GM19035 (cell line): Measurements from ENCODE around the gene CDKL5.
"Not testable (repeated sequence)": the region's sequence is repeated elsewhere in the genome, so short reads cannot be mapped to it uniquely, and the experiment has no call there.

Source experiments
- ATAC-seq: cut with Tn5 transposase; IDR thresholded peaks from one replicate; pipeline ENCODE4 v1.9.1; 2021; ENCODE audit not compliant: unreplicated experiment

CDKL5 gene

GRCh38 chrX:18425199-18426003 is at the start of gene CDKL5:
TSS of gene CDKL5 (plus strand) at chrX:18425608. CDS start at chrX:18507097, 81,489 bp downstream.
- ATAC-seq: peak; percentile 94

DNA sequence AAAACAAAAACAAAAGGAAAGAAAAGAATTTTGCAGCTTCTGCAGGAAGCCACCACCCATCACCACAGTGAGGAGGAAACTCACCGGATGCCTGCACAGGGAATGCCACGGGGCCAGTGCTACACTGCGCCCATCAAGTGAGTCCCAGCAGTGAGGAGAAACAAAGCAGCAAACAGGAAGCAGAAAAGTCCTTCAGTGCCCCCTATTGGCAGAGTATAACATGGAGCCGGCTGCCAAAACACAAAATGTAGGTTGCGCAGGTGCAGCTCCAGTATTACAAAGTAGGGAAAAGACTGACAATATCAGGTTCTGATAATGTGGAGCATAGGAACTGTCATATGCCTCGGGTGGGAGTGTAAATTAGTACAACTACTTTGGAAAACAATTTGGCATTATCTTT is 47.6 kb upstream of the CDKL5 start:
- ATAC-seq: no peak

- no peak for ATAC-seq
These were observed 35.4 kb upstream of the CDKL5 start for GRCh38 chrX:18389966-18390365.

GRCh38 chrX:18390941-18391538 is 34.4 kb upstream of the CDKL5 start:
- ATAC-seq: no peak

DNA sequence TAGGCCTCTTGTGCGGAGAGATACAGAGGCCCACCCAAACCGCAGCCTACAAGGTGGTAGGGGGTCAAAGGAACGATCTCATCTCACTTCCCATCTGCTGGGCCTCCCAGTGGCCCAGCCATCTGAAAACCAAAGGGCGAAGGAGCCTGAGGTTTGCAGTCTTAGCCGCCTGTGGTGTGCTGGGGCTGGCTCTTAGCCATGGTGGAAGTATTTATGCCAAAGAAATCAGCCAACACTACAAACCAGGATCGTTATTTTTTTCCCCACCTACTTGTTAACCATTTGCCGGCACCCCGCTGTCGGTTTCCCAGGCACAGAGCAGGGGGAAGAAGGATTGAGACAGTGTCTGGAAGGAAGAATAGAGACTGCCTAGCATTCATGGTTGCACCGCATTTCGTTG is 30.9 kb upstream of the CDKL5 start:
- ATAC-seq: no peak

DNA sequence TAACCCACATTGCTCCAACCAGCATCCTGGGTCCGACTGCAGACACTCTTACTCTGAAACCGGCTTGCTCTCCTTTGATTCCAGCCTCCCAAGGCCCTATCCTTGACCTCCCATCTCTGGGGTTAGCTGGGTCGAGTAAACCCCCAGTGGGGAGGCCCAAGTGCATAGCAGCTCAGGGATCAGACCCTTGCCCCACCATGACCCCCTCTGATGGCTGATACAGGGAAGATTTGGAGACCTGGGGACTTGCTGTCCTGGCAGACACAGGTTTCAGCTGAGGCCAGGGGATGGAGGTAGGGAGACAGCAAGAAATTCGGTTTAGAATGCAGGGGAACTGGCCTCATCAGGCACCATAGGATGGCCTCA is 23.6 kb upstream of the CDKL5 start:
- ATAC-seq: no peak

GRCh38 chrX:18406531-18407266 is 18.7 kb upstream of the CDKL5 start:
- no peak for ATAC-seq

DNA sequence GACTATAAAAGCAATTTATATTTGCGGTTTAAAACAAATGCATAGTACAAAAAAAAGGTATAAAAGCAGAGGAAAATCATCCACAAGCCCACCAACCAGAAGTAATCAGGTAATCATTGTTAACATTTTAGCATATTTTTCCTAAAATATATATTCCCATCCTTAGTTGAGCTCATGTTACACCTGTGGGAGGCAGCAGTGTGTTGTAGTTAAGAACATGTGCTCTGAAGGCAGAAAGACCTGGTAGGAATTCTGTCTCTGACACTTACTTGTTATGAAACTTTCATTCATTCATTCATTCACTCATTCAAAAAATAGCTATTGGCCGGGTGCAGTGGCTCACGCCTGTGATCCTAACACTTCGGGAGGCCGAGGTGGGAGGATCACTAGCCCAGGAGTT is 15.4 kb upstream of the CDKL5 start:
- no peak for ATAC-seq

- no peak for ATAC-seq
These were observed 10.0 kb upstream of the CDKL5 start for GRCh38 chrX:18415386-18415785.

DNA sequence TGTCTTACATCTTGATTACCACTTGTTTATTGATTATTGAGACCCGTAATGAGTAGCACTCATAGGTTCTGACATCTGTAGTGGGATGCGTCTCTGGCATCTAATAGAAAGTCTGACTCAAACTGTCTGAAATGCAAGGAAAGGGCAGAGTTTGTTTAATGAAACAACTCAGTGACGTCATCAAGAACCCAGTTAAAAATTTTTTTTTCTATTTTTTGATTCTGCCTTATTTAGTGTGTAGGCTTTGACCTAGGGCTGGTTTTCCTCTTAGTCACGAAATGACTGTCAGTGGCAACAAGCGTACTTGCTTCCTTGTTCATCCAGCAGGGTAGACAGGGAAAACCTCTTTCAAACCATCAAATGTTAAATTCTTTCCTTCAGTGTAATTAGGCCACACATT is 3.1 kb upstream of the CDKL5 start:
- no peak for ATAC-seq

- ATAC-seq: no peak
These were observed 2.5 kb upstream of the CDKL5 start for GRCh38 chrX:18422886-18423285.

DNA sequence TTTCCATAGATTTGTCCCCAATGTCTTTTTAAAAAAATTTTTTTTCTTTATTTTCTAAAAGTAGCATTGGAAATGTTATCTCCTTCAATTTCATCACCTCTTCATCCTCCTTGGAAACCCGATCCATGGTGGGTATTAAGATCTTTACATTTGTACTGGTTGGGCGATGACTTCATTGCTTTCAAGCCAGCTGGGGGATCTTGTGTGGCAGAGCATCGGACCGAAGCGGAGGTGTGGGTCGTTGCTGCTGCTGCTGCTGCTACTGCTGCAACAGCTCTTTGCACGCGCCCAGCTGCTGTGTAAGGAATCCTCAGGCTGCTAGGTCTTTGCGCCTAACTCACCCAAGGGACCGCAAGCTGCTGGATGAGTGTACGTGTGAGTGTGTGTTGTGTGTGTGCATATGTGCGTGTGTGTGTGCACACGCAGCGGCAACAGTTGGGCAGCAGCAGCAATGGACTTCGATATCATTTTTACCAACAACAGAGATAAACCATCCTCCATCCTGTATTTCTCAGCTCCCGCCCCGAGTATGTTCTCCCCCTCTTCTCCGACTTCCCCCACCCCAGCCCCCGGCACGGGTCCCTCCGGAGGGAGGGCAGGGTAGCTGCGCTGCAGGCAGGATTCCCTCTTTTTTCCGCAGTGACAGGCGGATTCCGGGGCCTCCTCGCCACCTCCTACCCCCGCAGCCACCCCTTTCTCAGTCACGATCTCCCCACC is 768 bp upstream of the CDKL5 start:
- ATAC-seq: peak; percentile 29

DNA sequence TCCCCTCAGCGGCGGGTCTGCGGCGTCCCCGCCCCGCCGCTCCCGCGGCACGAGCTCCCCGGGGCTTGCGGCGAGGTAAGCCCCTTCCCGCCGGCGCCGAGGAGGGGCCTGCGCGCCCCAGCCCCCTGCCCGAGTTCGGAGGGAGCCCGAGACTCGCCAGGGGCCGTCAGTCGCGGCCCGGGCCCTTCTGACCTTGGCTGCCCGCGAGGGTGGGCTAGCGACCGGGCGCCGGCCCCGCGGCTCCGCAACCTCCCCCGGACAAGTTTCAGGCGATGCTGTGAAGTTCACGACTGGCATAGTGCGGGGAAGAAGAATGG is 554 bp downstream of the CDKL5 start:
- peak; percentile 8 for ATAC-seq

DNA sequence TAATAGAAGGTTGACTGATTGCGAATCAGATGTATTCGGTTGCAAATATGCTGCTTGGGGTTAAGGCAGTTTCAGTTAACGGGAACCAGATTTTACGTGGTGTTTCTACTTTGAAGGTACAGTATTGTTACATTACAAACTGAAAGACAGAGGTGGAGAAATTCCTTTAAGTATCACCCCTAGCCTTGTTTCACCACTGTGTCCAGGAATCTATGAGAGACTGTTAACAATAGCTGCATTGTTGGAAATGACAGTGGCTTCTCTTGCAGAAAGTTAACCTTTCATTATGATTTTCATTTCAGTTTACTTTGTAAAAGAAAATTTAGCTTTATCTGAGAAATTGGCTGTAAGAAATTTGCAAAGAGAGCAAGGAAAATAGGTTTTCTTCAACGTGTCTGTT is 2.6 kb downstream of the CDKL5 start:
- no peak for ATAC-seq

- not testable (repeated sequence) for ATAC-seq
These were observed 7.9 kb downstream of the CDKL5 start for GRCh38 chrX:18433288-18433687.

DNA sequence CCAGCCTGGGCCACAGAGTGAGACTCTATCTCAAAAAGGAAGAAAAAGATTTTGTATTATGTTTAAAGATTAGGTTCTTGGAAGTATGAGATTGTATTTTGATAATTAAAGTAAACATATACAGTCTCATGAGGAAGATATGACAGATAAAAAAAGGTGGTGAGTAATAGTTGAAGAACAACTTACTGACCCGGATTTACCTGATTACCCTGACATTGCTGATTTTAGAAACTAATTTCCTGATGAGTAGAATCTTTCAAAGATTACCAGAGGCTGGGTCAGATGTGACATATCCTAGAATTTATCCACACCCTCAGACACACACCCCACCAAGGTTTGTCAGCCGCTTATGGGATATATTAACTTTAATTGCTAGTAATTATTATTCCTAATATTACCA is 9.5 kb downstream of the CDKL5 start:
- no peak for ATAC-seq

DNA sequence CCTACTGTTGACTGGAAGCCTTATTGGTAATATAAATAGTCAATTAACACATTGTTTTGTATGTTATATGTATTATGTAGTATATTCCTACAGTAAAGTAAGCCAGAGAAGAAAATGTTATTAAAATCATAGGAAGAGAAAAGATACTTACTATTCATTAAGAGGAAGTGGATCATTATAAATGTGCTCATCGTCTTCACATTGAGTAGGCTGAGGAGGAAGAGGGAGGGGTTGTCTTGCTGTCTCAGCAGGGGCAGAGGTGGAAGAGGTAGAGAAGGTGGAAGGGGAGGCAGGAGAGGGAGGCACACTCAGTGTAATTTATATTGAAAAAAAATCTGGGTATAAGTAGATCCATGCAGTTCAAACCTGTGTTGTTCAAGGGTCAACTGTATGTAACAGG is 10.6 kb downstream of the CDKL5 start:
- no peak for ATAC-seq

DNA sequence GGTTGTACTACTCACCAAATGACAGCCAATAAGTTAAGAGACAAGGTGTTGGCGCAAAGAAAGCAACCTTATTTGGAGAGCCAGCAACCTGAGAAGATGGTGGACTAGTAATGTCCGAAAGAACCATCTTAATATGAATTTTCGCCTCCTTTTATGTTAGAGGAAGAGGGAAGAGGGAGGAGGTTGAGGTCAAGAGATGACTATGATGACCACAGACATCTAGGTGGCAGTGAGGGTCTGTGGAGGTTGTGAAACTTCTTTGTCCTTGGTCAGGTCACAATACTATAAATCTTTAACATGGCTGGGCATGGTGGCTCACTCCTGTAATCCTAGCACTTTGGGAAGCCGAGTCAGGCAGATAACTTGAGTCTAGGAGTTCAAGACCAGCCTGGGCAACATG is 15.4 kb downstream of the CDKL5 start:
- no peak for ATAC-seq

DNA sequence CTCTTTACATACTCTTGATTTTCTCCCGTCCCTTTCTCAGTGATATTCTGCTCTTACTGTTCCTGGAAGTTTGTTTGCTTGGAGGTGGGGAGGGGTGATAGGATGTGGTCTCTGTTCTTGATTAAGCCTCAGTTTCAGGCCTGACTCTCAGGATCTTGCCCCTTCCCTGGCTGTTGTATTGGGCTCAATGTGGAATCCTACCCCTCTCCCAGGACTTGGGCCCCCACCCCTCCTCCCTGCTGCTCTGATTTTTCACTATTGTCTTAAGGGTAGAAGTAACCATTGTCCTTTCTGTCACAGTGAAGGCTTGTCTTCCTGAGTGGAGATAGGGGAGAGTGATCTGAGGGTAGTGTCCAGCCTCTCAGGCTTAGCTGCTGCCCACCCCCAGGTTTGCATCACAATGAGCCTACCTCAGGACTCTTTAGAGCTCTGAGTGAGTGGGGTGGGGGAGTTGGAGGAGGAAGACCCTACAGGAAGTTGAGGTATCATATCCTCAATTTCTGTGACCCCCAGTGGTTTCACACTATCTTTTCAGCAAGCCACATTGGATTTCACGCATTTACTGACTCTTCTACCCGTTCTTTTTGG is 16.5 kb downstream of the CDKL5 start:
- ATAC-seq: no peak

DNA sequence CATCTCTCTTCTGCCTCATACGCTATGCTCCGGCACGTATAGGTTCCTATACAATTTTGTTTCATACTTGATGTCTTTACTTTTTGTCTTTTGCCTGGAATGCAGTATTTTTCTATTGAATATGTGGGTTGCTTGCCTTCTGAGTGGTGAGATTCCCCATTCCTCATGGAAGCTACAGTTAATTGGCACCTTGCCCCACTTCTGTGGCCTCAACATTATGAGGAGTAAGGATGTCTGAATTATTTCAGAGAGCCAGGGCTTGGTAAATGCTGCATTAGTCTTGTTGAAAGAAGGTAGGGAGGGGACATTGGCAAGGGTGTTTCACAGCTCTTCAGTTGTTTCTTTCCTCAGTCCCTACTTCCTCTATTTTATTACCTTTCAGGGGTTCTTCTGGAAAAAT is 23.0 kb downstream of the CDKL5 start:
- no peak for ATAC-seq

- ATAC-seq: no peak
These were observed 23.8 kb downstream of the CDKL5 start for GRCh38 chrX:18449236-18449635.
